Stimulated activated CD4-positive, alpha-beta T cell treated with anti-CD3 and anti-CD28 coated beads, TNF-alpha, amount 100 ng/mL, for 48 hours (primary cell): ENCODE results near the gene ATG14.

Source experiments
- DNase-seq, 3 donors: peaks; one replicate each; pipeline ENCODE4 v3.0.0-alpha.2; 2020; ENCODE audit warnings: low read depth in 3 of 3

Gene ATG14

DNA sequence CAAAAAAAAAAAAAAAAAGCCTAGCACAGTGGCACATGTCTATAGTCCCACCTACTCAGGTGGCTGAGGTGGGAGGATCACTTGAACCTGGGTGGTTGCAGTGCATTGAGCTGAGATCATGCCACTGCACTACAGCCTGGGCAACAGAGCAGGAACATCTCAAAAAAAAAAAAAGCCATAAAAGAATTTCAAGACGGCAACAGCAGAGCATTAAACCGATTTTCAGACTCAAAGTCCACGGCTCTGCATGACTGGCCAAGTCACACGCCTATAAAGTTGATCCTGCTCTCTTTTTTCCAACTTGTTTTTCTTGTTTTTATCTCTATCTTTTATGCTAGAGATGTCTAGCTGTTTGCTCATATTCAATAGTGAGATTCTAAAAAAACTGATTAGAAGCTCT lies 95.1 kb downstream of the ATG14 start:
- DNase-seq = no peak
